Sigmoid colon (tissue), 7 donors: ENCODE measurements around the gene TSPAN1. TPM values are rescaled to one million over a fixed set of nuclear protein-coding genes. Genes with fewer than 3 reads are reported as not detected.
A peak's percentile ranks its signal among the peaks of the same experiment; 100 is the strongest.

ENCODE experiments used
- DNase-seq: peaks from one replicate; pipeline ENCODE4 v3.0.0-alpha.2; 2019
- H3K27ac ChIP-seq, 4 donors: fragments of 200-600 bp; sonication (generic); one replicate each; pipeline ENCODE4 v1.5.1; 2016 to 2019; ENCODE audit warnings: mild to moderate bottlenecking in 1 of 4
- H3K27me3 ChIP-seq, 3 donors: fragments of 200-600 bp; sonication (generic); one replicate each; pipeline ENCODE4 v1.5.1; 2019; ENCODE audit warnings: mild to moderate bottlenecking in 1 of 3
- H3K36me3 ChIP-seq, 4 donors: fragments of 200-600 bp; sonication (generic); one replicate each; pipeline ENCODE4 v1.5.1; 2016 to 2019
- H3K4me1 ChIP-seq, 4 donors: fragments of 200-600 bp; sonication (generic); one replicate each; pipeline ENCODE4 v1.5.1; 2017 to 2019
- H3K4me3 ChIP-seq, 4 donors: fragments of 200-600 bp; sonication (generic); one replicate each; pipeline ENCODE4 v1.5.1; 2017 to 2019; ENCODE audit warnings: mild to moderate bottlenecking in 2 of 4, moderate library complexity in 1 of 4
- H3K9me3 ChIP-seq, 4 donors: fragments of 200-600 bp in 3 of 4; sonication (generic) in 3 of 4; one replicate each; pipeline versions ENCODE4 v1.5.1 to v1.6.1; 2013 to 2019
- CTCF ChIP-seq, 4 experiments: fragments of 450-650 bp in 3 of 4; fragments of 200-600 bp in 1 of 4; IDR thresholded peaks; one replicate each; pipeline ENCODE4 v1.5.1; 2016 to 2019; ENCODE audit warnings: antibody characterized with exemption in 4 of 4, mild to moderate bottlenecking in 3 of 4, moderate library complexity in 2 of 4
- EP300 ChIP-seq, 4 donors: sonication (generic); formaldehyde crosslinking; IDR thresholded peaks; one replicate each; pipeline ENCODE4 v1.6.1; 2017; ENCODE audit warnings: antibody characterized with exemption in 4 of 4
- POLR2A ChIP-seq, 2 donors: fragments of 450-650 bp; IDR thresholded peaks; one replicate each; pipeline ENCODE4 v1.6.1; 2016; ENCODE audit warnings: antibody characterized with exemption in 2 of 2, mild to moderate bottlenecking in 2 of 2, moderate library complexity in 2 of 2
- POLR2AphosphoS5 ChIP-seq, 4 donors: sonication (generic); formaldehyde crosslinking; IDR thresholded peaks; one replicate each; pipeline ENCODE4 v1.6.1; 2017; ENCODE audit warnings: antibody characterized with exemption in 4 of 4
- WGBS, 2 donors: extraction: QIAGEN DNeasy Blood & Tissue Kit; methylation state at CpG; one replicate each; pipeline ENCODE4 v1.1.7; 2013; 5-methylcytosine and 5-hydroxymethylcytosine counted together
- intact Hi-C: fragments of 100-400 bp; cut with DNase I; formaldehyde crosslinking; loops from one replicate; pipeline ENCODE4 v1.15.1; 2023
- polyA plus RNA-seq, 3 donors: library from polyadenylated mRNA; stranded (reverse); fragments of 200-250 nt; gene quantifications; one replicate each; pipeline ENCODE4 v1.2.3, GENCODE V29; 2013
- total RNA-seq, 4 donors: library from RNA; depleted of rRNA; stranded (reverse); fragments of >200 nt; gene quantifications; one replicate each; pipeline ENCODE4 v1.1.0, GENCODE V29; 2016
- donor health status: healthy with polysubstance abuse.
- donor health status: Bipolar disorder and iron deficiency.
- donor health status: healthy.

The TSPAN1 gene
- total and polyA plus RNA-seq, 7 donors = 0.95 to 1,233 (median 8.9) TPM

DNA sequence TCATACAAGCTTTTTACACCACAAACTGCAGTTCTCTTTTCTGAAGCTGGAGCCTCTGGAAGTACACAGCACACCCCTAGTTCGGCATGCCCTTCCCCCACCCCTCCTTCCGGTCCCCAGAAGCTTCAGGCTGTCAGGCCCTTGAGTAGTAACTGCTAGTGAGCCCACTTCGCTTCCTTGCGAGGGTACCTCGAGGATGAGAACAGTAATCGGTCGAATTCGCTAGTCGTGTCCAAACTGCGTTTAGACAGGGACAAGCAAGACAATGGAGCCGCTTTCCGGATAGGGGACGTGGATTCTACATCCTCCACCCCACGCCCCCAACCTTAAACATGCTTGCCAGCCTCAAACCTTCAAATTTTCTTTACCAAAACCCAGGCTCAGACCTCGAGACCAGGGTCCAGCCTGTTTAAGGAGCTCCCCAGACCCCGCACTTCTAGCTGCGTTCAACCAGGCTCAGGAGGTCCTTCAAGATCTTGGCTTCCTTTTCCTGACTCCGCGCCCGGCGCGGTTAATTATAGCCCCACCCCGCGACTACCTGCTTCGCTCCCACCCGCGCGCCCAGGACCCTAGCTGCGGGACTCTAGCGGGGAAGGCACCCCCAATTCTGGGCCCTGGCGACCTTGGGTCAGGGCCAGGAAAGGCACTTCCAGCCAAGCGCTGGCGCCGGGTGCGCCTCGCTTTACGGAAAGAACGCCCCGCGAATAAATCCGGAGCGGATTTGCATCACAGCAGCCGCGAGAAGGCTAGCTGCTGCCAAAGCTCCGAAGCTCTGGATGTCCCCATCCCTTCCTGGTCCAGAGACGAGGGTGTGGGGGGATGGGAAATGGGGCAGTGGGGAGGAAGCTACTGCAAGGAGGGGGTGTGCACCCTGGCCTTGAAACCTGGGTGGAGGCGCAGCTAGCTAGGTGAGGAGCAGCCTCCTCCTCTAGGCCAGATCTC is 8.1 kb upstream of the TSPAN1 start:
- WGBS, 2 donors = 9 to 17% methylated on average over 47 of the region's 47 CpGs
- Histone ChIP-seq H3K27me3 (peaks cover 0 to 23% (median 5%) of the 10 kb centered on the region in 3 donors), H3K9me3 (no peaks in the 10 kb centered on the region), H3K4me3 (peak overlapping the region; percentile 15 to 50 (median 44)), H3K4me1 (peaks cover 0 to 13% (median 10%) of the 10 kb centered on the region in 4 donors), H3K27ac (peak overlapping the region in 3 of 4 donors; percentile 14 to 74 (median 49)), H3K36me3 (no peaks in the 10 kb centered on the region)
- peak; percentile 72 for DNase-seq
- TF ChIP-seq POLR2A (IDR thresholded peaks at IDR 0.05) (no peak), EP300 (IDR thresholded peaks at IDR 0.05) (peak in 1 of 4 donors; percentile 26), POLR2AphosphoS5 (IDR thresholded peaks at IDR 0.05) (peak; percentile 6 to 42 (median 28))
- intact Hi-C loops = no loop called here

- H3K36me3 ChIP-seq = no peaks in the 10 kb centered on the region
- peaks cover 0 to 23% (median 5%) of the 10 kb centered on the region in 3 donors for H3K27me3 ChIP-seq
- DNase-seq = no peak
- WGBS, 2 donors = 80 to 86% methylated on average over 1 of the region's 1 CpG
- intact Hi-C loops = no loop called here
- no peak overlapping the region for H3K4me3 ChIP-seq
- H3K4me1 ChIP-seq = peaks cover 0 to 19% (median 15%) of the 10 kb centered on the region in 4 donors
- H3K27ac ChIP-seq = no peak overlapping the region
- TF ChIP-seq POLR2AphosphoS5 (IDR thresholded peaks at IDR 0.05) = no peak
- TF ChIP-seq POLR2A (IDR thresholded peaks at IDR 0.05) = no peak
- TF ChIP-seq CTCF (IDR thresholded peaks at IDR 0.05) = no peak
- TF ChIP-seq EP300 (IDR thresholded peaks at IDR 0.05) = no peak
- H3K9me3 ChIP-seq = no peaks in the 10 kb centered on the region
Observed at GRCh38 chr1:46168477-46168876, 6.4 kb upstream of the TSPAN1 start.

- Histone ChIP-seq H3K4me1 (peaks cover 0 to 34% (median 29%) of the 10 kb centered on the region in 4 donors), H3K36me3 (no peaks in the 10 kb centered on the region), H3K9me3 (no peaks in the 10 kb centered on the region), H3K27me3 (peaks cover 0 to 23% (median 5%) of the 10 kb centered on the region in 3 donors), H3K27ac (peak overlapping the region in 1 of 4 donors; percentile 21), H3K4me3 (no peak overlapping the region)
- TF ChIP-seq POLR2AphosphoS5 (IDR thresholded peaks at IDR 0.05) (no peak), POLR2A (IDR thresholded peaks at IDR 0.05) (no peak), CTCF (IDR thresholded peaks at IDR 0.05) (no peak), EP300 (IDR thresholded peaks at IDR 0.05) (no peak)
- 93 to 95% methylated on average over 3 of the region's 3 CpGs for WGBS, 2 donors
- no peak for DNase-seq
- intact Hi-C loops = no loop called here
Observed at GRCh38 chr1:46169811-46170454, 5.0 kb upstream of the TSPAN1 start.

GRCh38 chr1:46171351-46171750 is 3.5 kb upstream of the TSPAN1 start:
- TF ChIP-seq EP300 (IDR thresholded peaks at IDR 0.05) = no peak
- Histone ChIP-seq H3K36me3 (no peaks in the 10 kb centered on the region), H3K4me1 (peaks cover 0 to 36% (median 29%) of the 10 kb centered on the region in 4 donors), H3K27me3 (peaks cover 0 to 23% (median 5%) of the 10 kb centered on the region in 3 donors), H3K27ac (peak overlapping the region in 2 of 4 donors; percentile 18 to 53), H3K4me3 (no peak overlapping the region), H3K9me3 (no peaks in the 10 kb centered on the region)
- no peak for DNase-seq
- intact Hi-C loops = no loop called here
- 86 to 87% methylated on average over 8 of the region's 8 CpGs for WGBS, 2 donors

- no peak for DNase-seq
- no peak overlapping the region for H3K4me3 ChIP-seq
- WGBS, 2 donors = 14 to 60% methylated on average over 6 of the region's 6 CpGs
- no peak for TF ChIP-seq POLR2A (IDR thresholded peaks at IDR 0.05)
- TF ChIP-seq EP300 (IDR thresholded peaks at IDR 0.05) = no peak
- no peak for TF ChIP-seq POLR2AphosphoS5 (IDR thresholded peaks at IDR 0.05)
- TF ChIP-seq CTCF (IDR thresholded peaks at IDR 0.05) = no peak
- H3K9me3 ChIP-seq = no peaks in the 10 kb centered on the region
- H3K4me1 ChIP-seq = peaks cover 0 to 32% (median 25%) of the 10 kb centered on the region in 4 donors
- H3K27ac ChIP-seq = peak overlapping the region in 2 of 4 donors; percentile 18 to 53
- no peaks in the 10 kb centered on the region for H3K36me3 ChIP-seq
- intact Hi-C loops = no loop called here
- H3K27me3 ChIP-seq = peaks cover 0 to 18% (median 5%) of the 10 kb centered on the region in 3 donors
Observed at GRCh38 chr1:46171871-46172270, 3.0 kb upstream of the TSPAN1 start.
